ENCODE measurements around the gene LRMDA.

DNA sequence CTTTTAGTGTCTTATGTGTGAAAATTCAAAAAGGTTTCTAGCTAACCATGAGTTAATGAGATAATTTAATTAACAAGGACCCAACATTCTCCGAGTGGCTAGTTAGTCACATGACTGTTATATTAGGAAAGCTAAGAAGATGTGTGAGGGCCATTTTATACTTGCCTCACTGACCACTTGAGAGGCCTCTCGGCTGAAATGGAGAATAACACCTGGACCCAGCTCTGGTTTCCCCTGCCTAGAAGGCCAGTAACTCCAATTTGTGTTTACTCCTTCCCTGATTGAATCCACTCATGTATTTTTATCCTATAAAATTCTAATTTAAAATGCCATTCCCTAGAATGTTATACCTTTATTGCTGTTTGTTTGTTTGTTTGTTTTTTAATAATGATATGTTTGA, 1115.0 kb downstream of the LRMDA start:
- no peak for TF ChIP-seq POLR2A (IDR thresholded peaks at IDR 0.05; ENCODE audit: low read depth, low read length)
- TF ChIP-seq, protein P1, sequence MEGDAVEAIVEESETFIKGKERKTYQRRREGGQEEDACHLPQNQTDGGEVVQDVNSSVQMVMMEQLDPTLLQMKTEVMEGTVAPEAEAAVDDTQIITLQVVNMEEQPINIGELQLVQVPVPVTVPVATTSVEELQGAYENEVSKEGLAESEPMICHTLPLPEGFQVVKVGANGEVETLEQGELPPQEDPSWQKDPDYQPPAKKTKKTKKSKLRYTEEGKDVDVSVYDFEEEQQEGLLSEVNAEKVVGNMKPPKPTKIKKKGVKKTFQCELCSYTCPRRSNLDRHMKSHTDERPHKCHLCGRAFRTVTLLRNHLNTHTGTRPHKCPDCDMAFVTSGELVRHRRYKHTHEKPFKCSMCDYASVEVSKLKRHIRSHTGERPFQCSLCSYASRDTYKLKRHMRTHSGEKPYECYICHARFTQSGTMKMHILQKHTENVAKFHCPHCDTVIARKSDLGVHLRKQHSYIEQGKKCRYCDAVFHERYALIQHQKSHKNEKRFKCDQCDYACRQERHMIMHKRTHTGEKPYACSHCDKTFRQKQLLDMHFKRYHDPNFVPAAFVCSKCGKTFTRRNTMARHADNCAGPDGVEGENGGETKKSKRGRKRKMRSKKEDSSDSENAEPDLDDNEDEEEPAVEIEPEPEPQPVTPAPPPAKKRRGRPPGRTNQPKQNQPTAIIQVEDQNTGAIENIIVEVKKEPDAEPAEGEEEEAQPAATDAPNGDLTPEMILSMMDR (conservative IDR thresholded peaks at IDR 0.05; ENCODE audit: low read depth, low read length): no peak
- TF ChIP-seq SMC3 (IDR thresholded peaks at IDR 0.05; ENCODE audit: low read depth, low read length): no peak
- no peak for TF ChIP-seq CEBPB (IDR thresholded peaks at IDR 0.05; ENCODE audit: low read depth, low read length)
- TF ChIP-seq RAD21 (IDR thresholded peaks at IDR 0.05; ENCODE audit: low read length): no peak
- no peak for TF ChIP-seq USF2 (IDR thresholded peaks at IDR 0.05; ENCODE audit: low read depth, low read length)
- no peak for TF ChIP-seq MXI1 (IDR thresholded peaks at IDR 0.05; ENCODE audit: borderline replicate concordance, low read depth, low read length)
- no peak for TF ChIP-seq RCOR1 (IDR thresholded peaks at IDR 0.05; ENCODE audit: insufficient replicate concordance, low read length)
- TF ChIP-seq CHD1 (IDR thresholded peaks at IDR 0.05; ENCODE audit: low read depth, low read length): no peak
- no peak for TF ChIP-seq RFX5 (IDR thresholded peaks at IDR 0.05; ENCODE audit: low read depth, low read length)
- no peak for TF ChIP-seq MAZ (IDR thresholded peaks at IDR 0.05; ENCODE audit: borderline replicate concordance, low read depth, low read length)
- no peak for TF ChIP-seq MAFK (IDR thresholded peaks at IDR 0.05; ENCODE audit: low read depth, low read length)

Measured in IMR-90 (cell line).